HepG2 (cell line): Measurements from ENCODE around the gene PRICKLE3. TPM values are rescaled to one million over a fixed set of nuclear protein-coding genes. Genes with fewer than 3 reads are reported as not detected.

Source experiments
- ELF4 ChIP-seq: sonication (generic); formaldehyde crosslinking; IDR thresholded peaks from 2 replicates; pipeline ENCODE4 v1.5.0; 2020; ENCODE audit warnings: missing genetic modification reagents, mild to moderate bottlenecking, moderate library complexity, borderline replicate concordance
- HOXA3 ChIP-seq: sonication (generic); formaldehyde crosslinking; IDR thresholded peaks from 2 replicates; pipeline ENCODE4 v1.5.0; 2020; ENCODE audit warnings: missing genetic modification reagents
- PAF1 ChIP-seq: IDR thresholded peaks from 2 replicates; pipeline ENCODE4 v1.6.1; 2016; ENCODE audit warnings: missing genetic modification reagents, missing compliant biosample characterization
- POLR2AphosphoS2 ChIP-seq: IDR thresholded peaks from 2 replicates; pipeline ENCODE4 v1.6.1; 2011; ENCODE audit warnings: low read depth, low read length, improper control_type of control experiment
- REST ChIP-seq, 2 experiments: IDR thresholded peaks; 2 replicates each; pipeline ENCODE4 v1.6.1; 2011 to 2012; ENCODE audit warnings: low read length in 2 of 2, borderline replicate concordance in 1 of 2, low read depth in 1 of 2, mild to moderate bottlenecking in 1 of 2, moderate library complexity in 1 of 2
- RFX5 ChIP-seq: IDR thresholded peaks from 2 replicates; pipeline ENCODE4 v1.6.1; 2011; ENCODE audit warnings: low read depth, low read length, improper control_type of control experiment
- ZKSCAN1 ChIP-seq: fragments of 150-350 bp; IDR thresholded peaks from 2 replicates; pipeline ENCODE4 v1.6.1; 2014; ENCODE audit warnings: low read length
- ZNF124 ChIP-seq: sonication (generic); formaldehyde crosslinking; IDR thresholded peaks from 2 replicates; pipeline ENCODE4 v1.4.0; 2020; ENCODE audit warnings: missing genetic modification reagents
- ZNF24 ChIP-seq: fragments of 450-650 bp; IDR thresholded peaks from 2 replicates; pipeline ENCODE4 v1.6.1; 2017; ENCODE audit warnings: antibody characterized with exemption, mild to moderate bottlenecking
- ZNF275 ChIP-seq: sonication (generic); formaldehyde crosslinking; IDR thresholded peaks from 2 replicates; pipeline ENCODE4 v1.8.0; 2022; ENCODE audit warnings: missing genetic modification reagents, mild to moderate bottlenecking, inconsistent platforms, borderline replicate concordance
- ZNF280B ChIP-seq: sonication (generic); formaldehyde crosslinking; IDR thresholded peaks from 2 replicates; pipeline ENCODE4 v1.5.0; 2020; ENCODE audit warnings: missing genetic modification reagents, mild to moderate bottlenecking, borderline replicate concordance
- ZNF326 ChIP-seq: sonication (generic); formaldehyde crosslinking; IDR thresholded peaks from 2 replicates; pipeline ENCODE4 v1.4.0; 2020; ENCODE audit warnings: missing genetic modification reagents, borderline replicate concordance
- ZNF33A ChIP-seq: sonication (generic); formaldehyde crosslinking; IDR thresholded peaks from 2 replicates; pipeline ENCODE4 v1.5.1; 2020; ENCODE audit warnings: missing genetic modification reagents, mild to moderate bottlenecking, moderate library complexity, borderline replicate concordance
- ZNF350 ChIP-seq: sonication (generic); formaldehyde crosslinking; IDR thresholded peaks from 2 replicates; pipeline ENCODE4 v1.4.0; 2020; ENCODE audit warnings: mild to moderate bottlenecking, low read depth, missing genetic modification reagents, borderline replicate concordance
- ZNF430 ChIP-seq: sonication (generic); formaldehyde crosslinking; IDR thresholded peaks from 2 replicates; pipeline ENCODE4 v1.9.0; 2021; ENCODE audit warnings: mild to moderate bottlenecking, missing genetic modification reagents
- ZNF570 ChIP-seq: sonication (generic); formaldehyde crosslinking; IDR thresholded peaks from 2 replicates; pipeline ENCODE4 v1.4.0; 2020; ENCODE audit warnings: mild to moderate bottlenecking, missing genetic modification reagents, borderline replicate concordance
- ZNF614 ChIP-seq: IDR thresholded peaks from 2 replicates; pipeline ENCODE4 v1.6.1; 2018; ENCODE audit warnings: missing biosample characterization, missing genetic modification reagents, inconsistent platforms, borderline replicate concordance
- ZSCAN20 ChIP-seq: sonication (generic); formaldehyde crosslinking; IDR thresholded peaks from 2 replicates; pipeline ENCODE4 v1.4.0; 2020; ENCODE audit warnings: missing genetic modification reagents, mild to moderate bottlenecking, borderline replicate concordance
- polyA plus RNA-seq, 8 experiments: library from polyadenylated mRNA; depleted of rRNA in 3 of 8; stranded (reverse) in 7 of 8; unstranded in 1 of 8; fragments of >200 nt; fragmentation: Illumina TruSeq in 4 of 8; extraction: Trizol in 4 of 8; gene quantifications; 2 replicates each; pipeline versions ENCODE4 v1.2.1 to v1.2.3, GENCODE V29; 2011 to 2016; ENCODE audit warnings: low read depth in 4 of 8, missing spikeins in 1 of 8, mixed read lengths in 1 of 8; ENCODE audit not compliant: insufficient read depth in 1 of 8
- total RNA-seq, 5 experiments: library from RNA; depleted of rRNA; stranded (reverse); fragments of >200 nt; fragmentation: Illumina TruSeq; extraction: Trizol; gene quantifications; 2 replicates each; pipeline ENCODE4 v1.2.3, GENCODE V29; 2016; ENCODE audit warnings: low read depth in 1 of 5
- TF ChIP-seq, protein P1 (sequence below), 2 experiments: fragments of 450-650 bp in 1 of 2; sonication (generic) in 1 of 2; formaldehyde crosslinking; IDR thresholded peaks; 2 replicates each; pipeline versions ENCODE4 v1.5.0 to v1.8.0; 2020 to 2022; ENCODE audit warnings: mild to moderate bottlenecking in 1 of 2, missing genetic modification reagents in 1 of 2
- TF ChIP-seq, protein P2 (sequence below): sonication (generic); IDR thresholded peaks from 2 replicates; pipeline ENCODE4 v1.6.1; 2016; ENCODE audit warnings: low read depth, borderline replicate concordance

Gene PRICKLE3
- total and polyA plus RNA-seq, 2 of the 13 experiments (the other 11 are each of a cell fraction or from before 2014, with no cell fraction given), result 2.6 TPM

DNA sequence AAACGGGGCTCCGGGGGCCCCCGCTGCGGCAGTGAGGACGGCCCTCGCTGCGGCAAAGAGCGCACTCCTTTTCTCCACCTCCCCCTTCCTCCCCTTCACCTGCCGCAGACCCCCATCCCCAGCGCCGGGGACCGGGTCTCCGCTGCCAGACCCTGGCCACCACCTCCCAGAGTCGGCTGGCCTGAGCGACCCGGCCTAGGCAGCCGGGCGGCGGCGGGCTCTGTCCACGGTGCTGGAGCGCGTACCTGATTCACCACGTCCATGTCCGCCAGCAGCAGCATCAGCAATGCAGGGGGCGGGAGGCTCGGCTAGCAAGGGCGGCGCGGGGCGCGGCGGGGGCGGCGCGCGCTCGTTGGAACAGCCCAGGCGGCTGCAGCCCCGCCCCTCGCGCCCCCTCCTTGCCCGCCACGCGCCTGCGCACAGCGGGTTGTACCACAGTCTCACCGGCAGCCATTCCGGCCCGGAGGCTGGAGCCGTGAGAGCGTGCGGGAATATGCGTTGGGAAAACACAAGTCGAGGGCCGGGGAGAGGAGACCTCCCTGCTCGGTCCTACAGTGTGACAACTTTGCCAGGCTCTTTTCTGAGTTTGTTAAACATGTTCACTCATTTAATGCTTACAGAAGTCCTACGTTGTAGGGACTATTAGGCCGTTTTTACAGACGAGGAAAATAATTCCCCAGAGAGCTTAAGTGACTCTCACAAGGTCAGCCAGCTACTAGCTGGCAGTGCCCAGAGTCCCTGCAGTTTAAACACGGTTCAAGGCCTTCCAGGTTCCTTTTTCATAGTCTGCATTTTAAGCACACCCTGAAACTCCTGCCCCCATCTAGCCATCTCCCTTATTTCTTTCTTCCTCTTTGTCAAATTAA, 14.0 kb upstream of the PRICKLE3 start, which contains the start of gene SYP (continued):
- TF ChIP-seq REST (IDR thresholded peaks at IDR 0.05; ENCODE audit: borderline replicate concordance in 1 of 2, low read depth in 1 of 2, low read length in 2 of 2), result peak in 1 of 2 experiments; percentile 97; a peak in 2 of 4 replicates
- TF ChIP-seq ZSCAN20 (CRISPR knock-in tag), result peak; percentile 55; the same call in 1 of the 2 replicates
- TF ChIP-seq, protein P1, sequence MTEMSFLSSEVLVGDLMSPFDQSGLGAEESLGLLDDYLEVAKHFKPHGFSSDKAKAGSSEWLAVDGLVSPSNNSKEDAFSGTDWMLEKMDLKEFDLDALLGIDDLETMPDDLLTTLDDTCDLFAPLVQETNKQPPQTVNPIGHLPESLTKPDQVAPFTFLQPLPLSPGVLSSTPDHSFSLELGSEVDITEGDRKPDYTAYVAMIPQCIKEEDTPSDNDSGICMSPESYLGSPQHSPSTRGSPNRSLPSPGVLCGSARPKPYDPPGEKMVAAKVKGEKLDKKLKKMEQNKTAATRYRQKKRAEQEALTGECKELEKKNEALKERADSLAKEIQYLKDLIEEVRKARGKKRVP (CRISPR knock-in tag; IDR thresholded peaks at IDR 0.05), result peak in 1 of 2 experiments; percentile 32; a peak in 1 of 4 replicates
- 0 out of 2 replicates have a peak, but pooled peaks have one; percentile 18 for TF ChIP-seq ZNF614
- no peak for TF ChIP-seq ZNF570 (CRISPR knock-in tag)
- TF ChIP-seq HOXA3 (CRISPR knock-in tag), result peak; percentile 90
- TF ChIP-seq RFX5, result no peak
- peak; percentile 34; the same call in 1 of the 2 replicates for TF ChIP-seq ZNF275 (CRISPR knock-in tag)
- TF ChIP-seq, protein P2, sequence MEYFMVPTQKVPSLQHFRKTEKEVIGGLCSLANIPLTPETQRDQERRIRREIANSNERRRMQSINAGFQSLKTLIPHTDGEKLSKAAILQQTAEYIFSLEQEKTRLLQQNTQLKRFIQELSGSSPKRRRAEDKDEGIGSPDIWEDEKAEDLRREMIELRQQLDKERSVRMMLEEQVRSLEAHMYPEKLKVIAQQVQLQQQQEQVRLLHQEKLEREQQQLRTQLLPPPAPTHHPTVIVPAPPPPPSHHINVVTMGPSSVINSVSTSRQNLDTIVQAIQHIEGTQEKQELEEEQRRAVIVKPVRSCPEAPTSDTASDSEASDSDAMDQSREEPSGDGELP, result peak; percentile 38; the same call in 1 of the 2 replicates
- TF ChIP-seq PAF1, result no peak
- no peak for TF ChIP-seq ELF4 (CRISPR knock-in tag)
- TF ChIP-seq ZNF124 (CRISPR knock-in tag), result no peak
- TF ChIP-seq ZNF24, result no peak
- peak; percentile 92 for TF ChIP-seq ZNF430 (CRISPR knock-in tag)
- TF ChIP-seq POLR2AphosphoS2, result no peak
- no peak for TF ChIP-seq ZNF350 (CRISPR knock-in tag)
- TF ChIP-seq ZNF33A, result no peak
- TF ChIP-seq ZKSCAN1, result no peak
- TF ChIP-seq ZNF326 (CRISPR knock-in tag), result no peak
- TF ChIP-seq ZNF280B (CRISPR knock-in tag), result 0 out of 2 replicates have a peak, but pooled peaks have one; percentile 33
